Measurements from ENCODE around the gene ELK1.
A peak's percentile ranks its signal among the peaks of the same experiment; 100 is the strongest.
"Not testable (repeated sequence)": the region's sequence is repeated elsewhere in the genome, so short reads cannot be mapped to it uniquely, and the experiment has no call there.

ELK1 gene

GRCh38 chrX:47650164-47651042, at the start of gene ELK1:
ELK1 (minus strand) TSS chrX:47650563; CDS start chrX:47641441, 9,122 bp downstream.
- in situ Hi-C loops (cut with HindIII; ENCODE audit: low pct_ligation_motif_present, low pct_unique_long_range_greater_than_20kb, low sequenced_read_pairs) = no loop called here
- DNase-seq = peak; percentile 93

GRCh38 chrX:47697181-47697580, 46.8 kb upstream of the ELK1 start:
- no peak for DNase-seq
- in situ Hi-C loops (cut with HindIII; ENCODE audit: low pct_ligation_motif_present, low pct_unique_long_range_greater_than_20kb, low sequenced_read_pairs) = no loop called here

- no peak for DNase-seq
- in situ Hi-C loops (cut with HindIII; ENCODE audit: low pct_ligation_motif_present, low pct_unique_long_range_greater_than_20kb, low sequenced_read_pairs) = no loop called here
Measured at GRCh38 chrX:47690175-47690574, 39.8 kb upstream of the ELK1 start.

- in situ Hi-C loops (cut with HindIII; ENCODE audit: low pct_ligation_motif_present, low pct_unique_long_range_greater_than_20kb, low sequenced_read_pairs) = no loop called here
- DNase-seq = no peak
Measured at GRCh38 chrX:47687263-47687662, 36.9 kb upstream of the ELK1 start.

GRCh38 chrX:47683829-47684205, 33.5 kb upstream of the ELK1 start:
- in situ Hi-C loops (cut with HindIII; ENCODE audit: low pct_ligation_motif_present, low pct_unique_long_range_greater_than_20kb, low sequenced_read_pairs) = no loop called here
- DNase-seq = no peak

GRCh38 chrX:47683184-47683828, 32.9 kb upstream of the ELK1 start:
- DNase-seq = no peak
- in situ Hi-C loops (cut with HindIII; ENCODE audit: low pct_ligation_motif_present, low pct_unique_long_range_greater_than_20kb, low sequenced_read_pairs) = no loop called here

- DNase-seq; in situ Hi-C loops (cut with HindIII; ENCODE audit: low pct_ligation_motif_present, low pct_unique_long_range_greater_than_20kb, low sequenced_read_pairs): not testable (repeated sequence)
Measured at GRCh38 chrX:47675959-47676859, 25.8 kb upstream of the ELK1 start.

- in situ Hi-C loops (cut with HindIII; ENCODE audit: low pct_ligation_motif_present, low pct_unique_long_range_greater_than_20kb, low sequenced_read_pairs) = no loop called here
- no peak for DNase-seq
Measured at GRCh38 chrX:47674776-47675175, 24.4 kb upstream of the ELK1 start.

- DNase-seq; in situ Hi-C loops (cut with HindIII; ENCODE audit: low pct_ligation_motif_present, low pct_unique_long_range_greater_than_20kb, low sequenced_read_pairs): not testable (repeated sequence)
Measured at GRCh38 chrX:47665797-47666196, 15.4 kb upstream of the ELK1 start.

- no peak for DNase-seq
- in situ Hi-C loops (cut with HindIII; ENCODE audit: low pct_ligation_motif_present, low pct_unique_long_range_greater_than_20kb, low sequenced_read_pairs) = no loop called here
Measured at GRCh38 chrX:47664737-47665136, 14.4 kb upstream of the ELK1 start.

- in situ Hi-C loops (cut with HindIII; ENCODE audit: low pct_ligation_motif_present, low pct_unique_long_range_greater_than_20kb, low sequenced_read_pairs) = no loop called here
- peak; percentile 55 for DNase-seq
Measured at GRCh38 chrX:47662144-47662657, 11.8 kb upstream of the ELK1 start.

- DNase-seq = no peak
- in situ Hi-C loops (cut with HindIII; ENCODE audit: low pct_ligation_motif_present, low pct_unique_long_range_greater_than_20kb, low sequenced_read_pairs) = no loop called here
Measured at GRCh38 chrX:47661539-47661938, 11.2 kb upstream of the ELK1 start.

- DNase-seq = no peak
- in situ Hi-C loops (cut with HindIII; ENCODE audit: low pct_ligation_motif_present, low pct_unique_long_range_greater_than_20kb, low sequenced_read_pairs) = no loop called here
Measured at GRCh38 chrX:47659421-47659726, 9.0 kb upstream of the ELK1 start.

- in situ Hi-C loops (cut with HindIII; ENCODE audit: low pct_ligation_motif_present, low pct_unique_long_range_greater_than_20kb, low sequenced_read_pairs) = no loop called here
Measured at GRCh38 chrX:47658684-47659420, 8.5 kb upstream of the ELK1 start, which contains the start of gene UXT. UXT (minus strand) TSS chrX:47659180; CDS start chrX:47658927, 253 bp downstream.

GRCh38 chrX:47658301-47658683, 7.9 kb upstream of the ELK1 start:
- in situ Hi-C loops (cut with HindIII; ENCODE audit: low pct_ligation_motif_present, low pct_unique_long_range_greater_than_20kb, low sequenced_read_pairs) = no loop called here
- DNase-seq = no peak

More at GRCh38 chrX:47658684-47659420, 8.5 kb upstream of the ELK1 start, which contains the start of gene UXT:
- peak; percentile 89 for DNase-seq

- DNase-seq = no peak
- in situ Hi-C loops (cut with HindIII; ENCODE audit: low pct_ligation_motif_present, low pct_unique_long_range_greater_than_20kb, low sequenced_read_pairs) = no loop called here
Measured at GRCh38 chrX:47651043-47651905, 911 bp upstream of the ELK1 start.

- in situ Hi-C loops (cut with HindIII; ENCODE audit: low pct_ligation_motif_present, low pct_unique_long_range_greater_than_20kb, low sequenced_read_pairs) = no loop called here
- DNase-seq = no peak
Measured at GRCh38 chrX:47649781-47650163, 591 bp downstream of the ELK1 start.
